H9 (cell line): Measurements from ENCODE around the gene CHIT1. TPM values are rescaled to one million over a fixed set of nuclear protein-coding genes. Genes with fewer than 3 reads are reported as not detected.

Source experiments
- DNase-seq: peaks from one replicate; pipeline ENCODE4 v3.0.0-alpha.2; 2017
- H2AFZ ChIP-seq: one replicate; pipeline ENCODE4 v1.6.1; 2013; ENCODE audit warnings: mild to moderate bottlenecking, low read length, control low read depth, moderate library complexity
- H2AK5ac ChIP-seq: 2 replicates; pipeline ENCODE4 v1.6.1; 2013; ENCODE audit warnings: low read length, control low read depth, mixed read lengths; ENCODE audit not compliant: insufficient read length
- H2BK120ac ChIP-seq: one replicate; pipeline ENCODE4 v1.6.1; 2013; ENCODE audit warnings: low read depth, mild to moderate bottlenecking, low read length, control low read depth, inconsistent platforms; ENCODE audit not compliant: poor library complexity, severe bottlenecking
- H2BK12ac ChIP-seq: 2 replicates; pipeline ENCODE4 v1.6.1; 2013; ENCODE audit warnings: low read length, control low read depth, mixed read lengths, low read depth; ENCODE audit not compliant: insufficient read length
- H2BK15ac ChIP-seq: 2 replicates; pipeline ENCODE4 v1.6.1; 2013; ENCODE audit warnings: low read depth, low read length, control low read depth
- H2BK20ac ChIP-seq: one replicate; pipeline ENCODE4 v1.6.1; 2013; ENCODE audit warnings: low read depth, mild to moderate bottlenecking, low read length, control low read depth, inconsistent platforms; ENCODE audit not compliant: poor library complexity, severe bottlenecking
- H2BK5ac ChIP-seq: 2 replicates; pipeline ENCODE4 v1.6.1; 2013; ENCODE audit warnings: low read length, control low read depth, mixed read lengths; ENCODE audit not compliant: insufficient read length
- H3K14ac ChIP-seq: 2 replicates; pipeline ENCODE4 v1.6.1; 2013; ENCODE audit warnings: low read length, control low read depth; ENCODE audit not compliant: insufficient read depth
- H3K18ac ChIP-seq: 2 replicates; pipeline ENCODE4 v1.6.1; 2013; ENCODE audit warnings: low read depth, mild to moderate bottlenecking, mixed read lengths, low read length, control low read depth; ENCODE audit not compliant: insufficient read length
- H3K23ac ChIP-seq: 2 replicates; pipeline ENCODE4 v1.6.1; 2013; ENCODE audit warnings: low read length, control low read depth, mixed read lengths, low read depth; ENCODE audit not compliant: insufficient read length
- H3K23me2 ChIP-seq: 2 replicates; pipeline ENCODE4 v1.6.1; 2013; ENCODE audit warnings: low read depth, mild to moderate bottlenecking, mixed read lengths, low read length, control low read depth; ENCODE audit not compliant: insufficient read length, poor library complexity, severe bottlenecking
- H3K27ac ChIP-seq: 2 replicates; pipeline ENCODE4 v1.5.1; 2013; ENCODE audit warnings: low read length, control low read depth, mixed read lengths, low read depth; ENCODE audit not compliant: insufficient read length
- H3K27me3 ChIP-seq: 2 replicates; pipeline ENCODE4 v1.6.1; 2013; ENCODE audit warnings: low read length, control low read depth, inconsistent platforms; ENCODE audit not compliant: insufficient read depth
- H3K4ac ChIP-seq: 2 replicates; pipeline ENCODE4 v1.6.1; 2013; ENCODE audit warnings: low read depth, mild to moderate bottlenecking, control low read depth, inconsistent platforms, low read length, moderate library complexity
- H3K4me1 ChIP-seq: 2 replicates; pipeline ENCODE4 v1.6.1; 2013; ENCODE audit warnings: low read length, control low read depth, inconsistent platforms; ENCODE audit not compliant: insufficient read depth
- H3K4me2 ChIP-seq: 2 replicates; pipeline ENCODE4 v1.6.1; 2013; ENCODE audit warnings: low read length, control low read depth, mixed read lengths; ENCODE audit not compliant: insufficient read length, insufficient read depth
- H3K56ac ChIP-seq: 2 replicates; pipeline ENCODE4 v1.6.1; 2013; ENCODE audit warnings: low read depth, mild to moderate bottlenecking, mixed read lengths, low read length, control low read depth; ENCODE audit not compliant: insufficient read length
- H3K79me1 ChIP-seq: 2 replicates; pipeline ENCODE4 v1.6.1; 2013; ENCODE audit warnings: low read depth, mild to moderate bottlenecking, moderate library complexity, low read length, control low read depth, inconsistent platforms; ENCODE audit not compliant: insufficient read depth, poor library complexity, severe bottlenecking
- H3K79me2 ChIP-seq: 2 replicates; pipeline ENCODE4 v1.6.1; 2013; ENCODE audit warnings: low read length, control low read depth, inconsistent platforms; ENCODE audit not compliant: insufficient read depth
- H3K9ac ChIP-seq: 2 replicates; pipeline ENCODE4 v1.6.1; 2013; ENCODE audit warnings: low read length, control low read depth, mixed read lengths; ENCODE audit not compliant: insufficient read length; ENCODE audit errors: extremely low read depth
- H3K9me3 ChIP-seq: one replicate; pipeline ENCODE4 v1.6.1; 2013; ENCODE audit warnings: low read depth, low read length, inconsistent platforms; ENCODE audit not compliant: control insufficient read depth
- H3T11ph ChIP-seq: one replicate; pipeline ENCODE4 v1.6.1; 2013; ENCODE audit warnings: mild to moderate bottlenecking, low read length, control low read depth, inconsistent platforms
- H4K20me1 ChIP-seq: one replicate; pipeline ENCODE4 v1.6.1; 2013; ENCODE audit not compliant: control insufficient read depth, insufficient read length, insufficient read depth
- H4K5ac ChIP-seq: 2 replicates; pipeline ENCODE4 v1.6.1; 2013; ENCODE audit warnings: low read depth, mild to moderate bottlenecking, mixed read lengths, low read length, control low read depth; ENCODE audit not compliant: insufficient read length
- H4K8ac ChIP-seq: replicated peaks from 2 replicates; pipeline ENCODE4 v1.6.1; 2013; ENCODE audit warnings: low read length, control low read depth, mixed read lengths, low read depth; ENCODE audit not compliant: insufficient read length
- H4K91ac ChIP-seq: 2 replicates; pipeline ENCODE4 v1.6.1; 2013; ENCODE audit warnings: low read depth, mild to moderate bottlenecking, moderate library complexity, mixed read lengths, low read length, control low read depth; ENCODE audit not compliant: insufficient read length
- H3K27ac Mint-ChIP-seq, 3 experiments: 2 replicates in 2 of 3; 3 replicates in 1 of 3; pipeline ENCODE4 v1.8.0; 2020 to 2021; ENCODE audit warnings: mixed read lengths in 3 of 3, mild to moderate bottlenecking in 1 of 3, moderate library complexity in 1 of 3
- H3K27me3 Mint-ChIP-seq: 2 replicates; pipeline ENCODE4 v1.8.0; 2021; ENCODE audit warnings: low read depth, mild to moderate bottlenecking, moderate library complexity, mixed read lengths
- H3K36me3 Mint-ChIP-seq, 3 experiments: 2 replicates in 2 of 3; 3 replicates in 1 of 3; pipeline ENCODE4 v1.8.0; 2020 to 2021; ENCODE audit warnings: low read depth in 3 of 3, mixed read lengths in 3 of 3; ENCODE audit not compliant: insufficient read depth in 1 of 3
- H3K4me1 Mint-ChIP-seq, 2 experiments: 2 replicates each; pipeline ENCODE4 v1.8.0; 2020; ENCODE audit warnings: mixed read lengths in 2 of 2
- H3K4me3 Mint-ChIP-seq, 2 experiments: 2 replicates in 1 of 2; 3 replicates in 1 of 2; pipeline ENCODE4 v1.8.0; 2020 to 2021; ENCODE audit warnings: mild to moderate bottlenecking in 2 of 2, mixed read lengths in 2 of 2, moderate library complexity in 1 of 2
- H3K9me3 Mint-ChIP-seq, 2 experiments: 2 replicates in 1 of 2; 3 replicates in 1 of 2; pipeline ENCODE4 v1.8.0; 2020; ENCODE audit warnings: mild to moderate bottlenecking in 2 of 2, mixed read lengths in 2 of 2, moderate library complexity in 1 of 2
- WGBS: extraction: QIAGEN DNeasy Blood & Tissue Kit; methylation state at CpG from one replicate; pipeline ENCODE4 v1.1.7; 2013; ENCODE audit warnings: missing lambda C conversion rate, low lambda C conversion rate, mixed read lengths; ENCODE audit not compliant: insufficient read length; ENCODE audit errors: extremely low coverage; 5-methylcytosine and 5-hydroxymethylcytosine counted together
- total RNA-seq: library from RNA; stranded (reverse); gene quantifications from 2 replicates; pipeline ENCODE4 v1.2.1, GENCODE V29; 2021
- TF ChIP-seq, protein P1 (sequence below): fragments of 200-600 bp; sonication (generic); conservative IDR thresholded peaks from 3 replicates; pipeline ENCODE4 v1.8.0; 2021; ENCODE audit warnings: antibody characterized with exemption, mild to moderate bottlenecking

CHIT1 gene
- total RNA-seq, 1 experiment from 2014 or later = not detected

DNA sequence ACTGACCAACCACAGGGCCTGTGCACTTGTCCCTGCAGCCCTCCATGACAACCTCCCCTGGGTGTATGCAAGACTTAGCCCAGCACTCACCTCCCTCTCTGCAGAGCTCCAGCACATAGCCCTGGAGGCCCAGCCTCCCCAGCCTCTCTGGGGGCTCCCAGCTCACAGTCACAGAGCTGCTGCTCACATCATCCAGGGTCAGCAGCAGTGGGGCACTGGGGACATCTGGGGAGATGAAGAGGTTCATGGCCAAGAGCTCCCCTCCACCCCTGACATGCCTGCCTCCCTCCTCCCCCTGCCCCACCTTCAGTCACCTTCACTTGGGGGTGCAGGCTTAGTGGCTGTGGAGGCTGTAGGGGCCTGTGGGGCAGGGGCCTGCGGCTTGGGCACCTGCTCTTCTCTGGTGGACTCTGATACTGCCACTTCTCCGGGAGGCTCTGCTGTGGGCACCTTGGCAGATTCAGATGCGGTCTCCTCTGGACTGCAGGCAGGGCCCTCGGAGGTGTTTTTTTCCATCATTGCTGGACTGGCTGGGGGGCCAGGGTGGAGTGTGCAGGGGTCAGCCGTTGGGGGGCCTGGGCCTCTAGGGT lies 54.1 kb downstream of the CHIT1 start, which contains the start of gene MYBPH:
Gene MYBPH, minus strand, starts transcription at position 590 of the 590 bp plus-strand sequence. Its CDS starts 71 bp downstream, at position 519.
- WGBS = no CpG with 5 or more reads among the region's 5 CpGs
- H3K9me3 Mint-ChIP-seq = no peaks in the 10 kb centered on the region
- no peak within 1 kb of the TSS for H3K4me2 ChIP-seq

More for the DNA sequence above, 54.1 kb downstream of the CHIT1 start, which contains the start of gene MYBPH:
- H4K8ac ChIP-seq = no peak within 1 kb of the TSS
- H4K5ac ChIP-seq = no peak within 1 kb of the TSS
- TF ChIP-seq, protein P1, sequence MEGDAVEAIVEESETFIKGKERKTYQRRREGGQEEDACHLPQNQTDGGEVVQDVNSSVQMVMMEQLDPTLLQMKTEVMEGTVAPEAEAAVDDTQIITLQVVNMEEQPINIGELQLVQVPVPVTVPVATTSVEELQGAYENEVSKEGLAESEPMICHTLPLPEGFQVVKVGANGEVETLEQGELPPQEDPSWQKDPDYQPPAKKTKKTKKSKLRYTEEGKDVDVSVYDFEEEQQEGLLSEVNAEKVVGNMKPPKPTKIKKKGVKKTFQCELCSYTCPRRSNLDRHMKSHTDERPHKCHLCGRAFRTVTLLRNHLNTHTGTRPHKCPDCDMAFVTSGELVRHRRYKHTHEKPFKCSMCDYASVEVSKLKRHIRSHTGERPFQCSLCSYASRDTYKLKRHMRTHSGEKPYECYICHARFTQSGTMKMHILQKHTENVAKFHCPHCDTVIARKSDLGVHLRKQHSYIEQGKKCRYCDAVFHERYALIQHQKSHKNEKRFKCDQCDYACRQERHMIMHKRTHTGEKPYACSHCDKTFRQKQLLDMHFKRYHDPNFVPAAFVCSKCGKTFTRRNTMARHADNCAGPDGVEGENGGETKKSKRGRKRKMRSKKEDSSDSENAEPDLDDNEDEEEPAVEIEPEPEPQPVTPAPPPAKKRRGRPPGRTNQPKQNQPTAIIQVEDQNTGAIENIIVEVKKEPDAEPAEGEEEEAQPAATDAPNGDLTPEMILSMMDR = no peak
- no peak within 1 kb of the TSS for H2AFZ ChIP-seq
- H3K18ac ChIP-seq = no peak within 1 kb of the TSS
- Mint-ChIP-seq H3K4me1 (peaks cover 32 to 34% of the 10 kb centered on the region in 2 experiments), H3K27me3 (peaks cover 1% of the 10 kb centered on the region; the same call in 1 of the 2 replicates), H3K36me3 (no peaks in the 10 kb centered on the region), H3K4me3 (no peak within 1 kb of the TSS), H3K27ac (0 out of 7 replicates have a peak within 1 kb of the TSS, but pooled peaks of 1 of the 3 experiments have one; percentile 15)
- no peak within 1 kb of the TSS for H2BK120ac ChIP-seq
- H3K27me3 ChIP-seq = no peaks in the 10 kb centered on the region
- H4K91ac ChIP-seq = no peak within 1 kb of the TSS
- no peak within 1 kb of the TSS for H2BK20ac ChIP-seq
- H3K4me1 ChIP-seq = no peaks in the 10 kb centered on the region
- DNase-seq = no peak
- no peak within 1 kb of the TSS for H3K9ac ChIP-seq
- no peak within 1 kb of the TSS for H2BK12ac ChIP-seq
- no peaks in the 10 kb centered on the region for H3K79me2 ChIP-seq
- no peaks in the 10 kb centered on the region for H3K9me3 ChIP-seq
- H2BK5ac ChIP-seq = no peak within 1 kb of the TSS
- no peak within 1 kb of the TSS for H3K4ac ChIP-seq
- no peak within 1 kb of the TSS for H3K56ac ChIP-seq
- H4K20me1 ChIP-seq = no peaks in the 10 kb centered on the region
- H3T11ph ChIP-seq = no peak within 1 kb of the TSS
- no peak within 1 kb of the TSS for H2BK15ac ChIP-seq
- no peak within 1 kb of the TSS for H3K27ac ChIP-seq
- H3K14ac ChIP-seq = no peak within 1 kb of the TSS; the same call in 1 of the 2 replicates
- no peaks in the 10 kb centered on the region for H3K79me1 ChIP-seq
- no peaks in the 10 kb centered on the region for H3K23me2 ChIP-seq
- H2AK5ac ChIP-seq = no peak within 1 kb of the TSS
- H3K23ac ChIP-seq = no peak within 1 kb of the TSS
